VCaP (cell line): ENCODE data around the gene ZNF365.

Source experiments
- H3K27ac ChIP-seq: fragments of 450-650 bp; 2 replicates; pipeline ENCODE4 v1.5.1; 2017
- TF ChIP-seq, protein P1 (sequence below): fragments of 450-650 bp; conservative IDR thresholded peaks from 2 replicates; pipeline ENCODE4 v1.5.1; 2017; ENCODE audit warnings: mild to moderate bottlenecking, moderate library complexity

The ZNF365 gene

DNA sequence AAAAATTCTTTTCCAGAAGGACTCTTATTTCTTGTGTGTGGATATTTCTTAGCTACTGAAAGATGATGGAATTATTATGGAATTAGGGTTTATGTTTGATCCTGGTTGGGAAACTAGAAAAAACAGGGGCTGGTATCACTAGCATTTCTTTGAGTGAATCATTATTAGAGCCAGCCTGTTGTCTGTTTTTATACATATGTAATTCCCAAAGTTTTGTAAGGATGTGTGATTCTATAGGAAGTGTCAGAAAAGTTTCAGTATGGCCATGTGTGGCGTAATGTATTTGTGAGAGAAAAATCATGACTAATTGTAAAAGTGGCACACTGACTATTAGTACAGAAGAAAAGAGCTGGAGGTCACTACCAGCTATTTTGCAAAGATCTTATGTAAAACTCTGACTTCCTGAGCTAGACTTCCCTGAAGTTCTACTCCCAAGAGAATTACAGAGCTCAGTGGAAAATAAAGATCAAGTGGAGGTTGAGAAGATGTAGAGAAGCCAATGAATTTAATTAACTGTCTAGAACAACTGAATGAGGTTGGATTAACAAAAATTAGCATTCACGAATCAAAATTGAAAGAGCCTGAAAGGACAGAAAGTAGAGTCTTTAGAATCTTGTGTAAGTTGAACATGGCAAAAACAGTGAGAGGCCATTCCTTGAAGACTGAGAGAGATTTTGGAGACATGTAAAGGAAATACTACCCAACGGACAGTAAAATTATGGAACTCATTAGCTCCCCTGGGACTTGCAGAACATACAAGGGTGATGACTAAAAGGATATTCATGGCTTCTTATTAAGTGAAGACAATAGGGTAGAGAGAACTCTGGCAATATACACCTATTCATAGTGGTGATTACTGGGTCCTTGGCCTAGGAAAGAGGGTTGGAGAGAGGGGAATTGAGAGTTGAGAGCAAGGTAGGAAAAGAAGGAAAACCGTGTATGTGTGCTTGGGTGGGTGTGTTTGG lies 12.5 kb downstream of the ZNF365 start:
- TF ChIP-seq, protein P1, sequence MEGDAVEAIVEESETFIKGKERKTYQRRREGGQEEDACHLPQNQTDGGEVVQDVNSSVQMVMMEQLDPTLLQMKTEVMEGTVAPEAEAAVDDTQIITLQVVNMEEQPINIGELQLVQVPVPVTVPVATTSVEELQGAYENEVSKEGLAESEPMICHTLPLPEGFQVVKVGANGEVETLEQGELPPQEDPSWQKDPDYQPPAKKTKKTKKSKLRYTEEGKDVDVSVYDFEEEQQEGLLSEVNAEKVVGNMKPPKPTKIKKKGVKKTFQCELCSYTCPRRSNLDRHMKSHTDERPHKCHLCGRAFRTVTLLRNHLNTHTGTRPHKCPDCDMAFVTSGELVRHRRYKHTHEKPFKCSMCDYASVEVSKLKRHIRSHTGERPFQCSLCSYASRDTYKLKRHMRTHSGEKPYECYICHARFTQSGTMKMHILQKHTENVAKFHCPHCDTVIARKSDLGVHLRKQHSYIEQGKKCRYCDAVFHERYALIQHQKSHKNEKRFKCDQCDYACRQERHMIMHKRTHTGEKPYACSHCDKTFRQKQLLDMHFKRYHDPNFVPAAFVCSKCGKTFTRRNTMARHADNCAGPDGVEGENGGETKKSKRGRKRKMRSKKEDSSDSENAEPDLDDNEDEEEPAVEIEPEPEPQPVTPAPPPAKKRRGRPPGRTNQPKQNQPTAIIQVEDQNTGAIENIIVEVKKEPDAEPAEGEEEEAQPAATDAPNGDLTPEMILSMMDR, result no peak
- H3K27ac ChIP-seq, result no peak overlapping the region

DNA sequence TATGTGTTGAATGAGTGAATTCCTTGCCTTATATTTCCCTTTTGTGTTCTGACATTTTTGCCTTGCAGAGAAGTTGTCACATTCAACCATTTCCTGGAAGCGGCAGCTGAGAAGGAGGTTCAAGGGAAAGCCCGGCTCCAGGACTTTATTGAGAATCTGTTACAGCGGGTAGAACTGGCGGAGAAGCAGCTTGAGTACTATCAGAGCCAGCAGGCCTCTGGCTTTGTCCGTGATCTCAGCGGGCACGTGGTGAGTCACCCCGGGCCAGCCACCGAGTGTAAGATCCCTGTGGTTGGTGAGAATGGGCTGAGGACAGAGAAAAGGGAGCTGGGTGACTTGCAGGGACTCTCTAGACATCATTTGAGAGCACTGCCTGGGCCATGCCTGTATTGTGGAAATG lies 14.2 kb downstream of the ZNF365 start:
- TF ChIP-seq, protein P1, result no peak
- no peak overlapping the region for H3K27ac ChIP-seq

DNA sequence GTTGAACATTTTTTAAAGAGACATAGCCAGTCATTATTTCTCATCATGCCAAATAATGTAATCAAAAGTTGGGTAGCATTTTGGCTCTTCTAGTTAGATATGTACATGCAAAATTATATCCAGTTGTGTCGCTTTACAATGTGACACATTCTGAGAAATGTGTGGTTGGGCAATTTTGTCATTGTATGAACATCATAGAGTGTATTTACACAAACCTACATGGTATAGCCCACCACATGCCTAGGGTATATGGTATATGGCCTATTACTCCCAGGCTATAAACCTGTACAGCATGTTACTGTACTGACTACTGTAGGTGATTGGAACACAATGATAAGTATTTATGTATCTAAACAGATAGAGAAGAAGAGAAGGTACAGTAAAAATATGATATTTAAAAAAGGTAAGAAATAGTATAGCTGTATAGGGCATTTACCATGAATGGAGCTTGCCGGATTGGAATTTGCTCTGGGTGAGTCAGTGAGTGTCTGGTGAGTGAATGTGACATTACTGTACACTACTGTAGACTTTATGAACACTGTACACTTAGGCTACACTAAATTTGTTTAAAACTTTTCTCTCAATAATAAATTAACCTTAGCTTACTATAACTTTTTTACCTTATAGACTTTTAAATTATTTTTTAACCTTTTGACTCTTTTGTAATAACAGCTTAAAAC lies 16.5 kb downstream of the ZNF365 start:
- TF ChIP-seq, protein P1, result no peak
- H3K27ac ChIP-seq, result no peak overlapping the region

DNA sequence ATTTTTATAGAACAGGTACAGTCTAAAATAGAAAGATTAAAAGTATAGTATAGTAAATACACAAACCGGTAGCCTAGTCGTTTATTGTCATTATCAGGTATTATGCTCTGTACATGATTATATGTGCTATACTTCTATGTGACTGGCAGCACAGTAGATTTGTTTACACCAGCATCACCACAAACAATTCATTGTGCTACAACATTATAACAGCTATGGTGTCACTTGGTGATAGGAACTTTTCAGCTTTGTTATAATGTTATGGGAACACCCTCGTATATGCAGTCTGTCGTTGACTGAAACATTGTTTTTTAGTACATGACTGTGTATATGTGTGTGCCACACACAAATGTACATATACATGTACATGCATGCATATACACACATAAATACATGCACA lies 19.1 kb downstream of the ZNF365 start:
- H3K27ac ChIP-seq, result no peak overlapping the region
- TF ChIP-seq, protein P1, result no peak

DNA sequence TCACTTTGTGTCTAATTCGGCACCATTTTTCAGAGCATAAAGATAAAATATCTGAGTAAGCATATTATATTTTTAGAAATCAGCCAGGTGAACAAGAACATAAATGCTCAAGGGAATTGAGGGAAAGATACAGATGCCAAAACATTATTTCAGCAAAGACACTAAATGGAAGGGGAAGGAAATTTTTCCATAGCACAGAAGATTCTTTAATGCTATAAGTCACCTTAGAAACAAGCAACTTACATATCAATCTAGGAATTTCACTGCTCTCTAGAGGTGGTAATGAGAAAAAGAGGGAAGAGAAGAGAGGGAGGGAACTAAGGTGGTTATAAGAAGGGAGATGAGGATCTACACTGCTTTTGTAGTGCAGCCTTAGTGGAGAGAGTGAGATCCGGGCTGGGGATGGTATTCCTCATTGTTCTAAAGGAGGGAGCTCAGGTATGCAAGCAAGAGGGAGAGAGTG lies 20.4 kb downstream of the ZNF365 start:
- H3K27ac ChIP-seq, result no peak overlapping the region
- TF ChIP-seq, protein P1, result no peak

DNA sequence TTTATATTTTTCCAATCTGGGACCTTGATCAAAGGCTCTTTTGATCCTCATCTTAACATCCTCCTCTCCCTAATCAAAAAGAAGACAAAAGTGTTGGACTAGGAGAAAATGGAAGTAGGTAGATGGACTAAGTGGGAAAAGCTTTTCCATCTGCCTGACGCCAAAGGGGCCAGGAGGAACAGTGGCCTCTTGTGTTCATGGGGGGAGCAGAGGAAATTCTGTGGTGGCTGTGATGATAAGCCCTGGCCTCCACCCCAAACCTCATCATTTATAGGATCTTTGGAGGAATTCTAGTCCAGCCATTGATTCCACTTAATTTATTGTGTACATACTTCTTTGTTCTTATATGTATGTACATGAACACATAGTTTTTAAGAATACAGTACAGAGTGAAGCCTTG lies 21.7 kb downstream of the ZNF365 start:
- H3K27ac ChIP-seq, result no peak overlapping the region
- TF ChIP-seq, protein P1, result no peak

DNA sequence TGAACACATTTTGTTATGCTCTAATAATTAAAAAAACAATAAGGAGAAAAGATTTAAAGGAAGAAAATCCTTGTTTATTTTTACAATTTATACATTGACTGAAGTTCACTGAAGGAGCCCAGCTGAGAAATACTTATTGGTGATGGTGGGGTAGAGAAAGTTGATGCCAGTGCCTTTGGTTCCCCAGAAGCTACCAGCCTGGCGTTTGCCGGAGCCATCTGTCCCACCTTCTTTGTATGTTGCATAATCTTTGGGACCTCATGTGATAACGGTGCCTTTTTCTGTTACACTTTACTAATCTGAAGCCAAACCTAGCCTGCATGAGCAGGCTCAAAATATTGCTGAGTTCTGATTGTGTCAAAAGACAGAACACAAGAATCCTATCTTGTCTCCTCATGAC lies 22.7 kb downstream of the ZNF365 start:
- no peak overlapping the region for H3K27ac ChIP-seq
- TF ChIP-seq, protein P1, result no peak
